M059J (cell line): ENCODE results near the gene PURB. TPM values are rescaled to one million over a fixed set of nuclear protein-coding genes. Genes with fewer than 3 reads are reported as not detected.
"Not testable (repeated sequence)": the region's sequence is repeated elsewhere in the genome, so short reads cannot be mapped to it uniquely, and the experiment has no call there.

ENCODE experiments used
- DNase-seq: peaks from one replicate; pipeline ENCODE4 v3.0.0-alpha.2; 2012; ENCODE audit warnings: low read depth
- total RNA-seq: library from RNA; depleted of rRNA; stranded (reverse); fragments of >200 nt; shearing (Covaris generic); gene quantifications from 2 replicates; pipeline ENCODE4 v1.2.3, GENCODE V29; 2014

PURB gene
- total RNA-seq, 1 experiment from 2014 or later, result 30.5 TPM

DNA sequence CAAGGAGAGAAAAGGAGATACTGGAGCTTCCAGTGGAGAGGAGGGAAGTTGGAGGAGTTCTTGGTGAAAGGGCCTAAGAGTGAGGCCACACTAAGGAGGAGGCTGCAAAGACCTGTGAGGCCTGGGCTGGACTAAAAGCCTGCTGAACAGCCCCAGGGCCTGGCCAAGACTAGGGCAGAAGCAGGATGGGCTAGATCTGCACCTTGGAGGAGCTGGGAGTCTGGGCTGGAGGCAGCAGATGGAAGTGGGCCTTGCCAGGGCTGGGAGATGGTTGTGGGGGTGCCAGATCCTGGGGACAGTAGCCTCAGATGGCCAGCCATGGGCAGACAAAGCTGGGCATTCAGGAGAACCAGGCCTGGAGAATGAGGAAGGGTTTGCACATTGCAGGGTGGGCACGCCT is 6.5 kb upstream of the PURB start:
- no peak for DNase-seq

DNA sequence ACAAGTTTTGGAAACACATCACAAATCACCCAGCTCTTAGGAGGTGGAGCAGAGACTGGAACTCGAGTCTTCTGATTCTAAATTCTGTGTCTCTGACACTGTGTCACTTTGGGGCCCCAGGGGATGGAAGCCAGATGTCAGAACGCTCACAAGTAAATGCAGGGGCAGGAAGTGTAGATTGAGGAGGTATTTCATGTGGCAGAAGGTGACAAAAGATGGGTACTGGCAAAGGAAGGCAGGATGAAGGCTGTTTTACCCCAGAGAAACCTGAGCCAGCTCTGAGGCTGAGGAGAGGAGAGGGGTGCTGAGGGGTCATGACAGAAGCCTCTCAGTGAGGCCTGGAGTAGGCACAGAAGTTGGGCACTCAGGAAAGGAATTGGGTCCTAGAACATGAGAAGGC is 6.0 kb upstream of the PURB start:
- DNase-seq, result no peak

DNA sequence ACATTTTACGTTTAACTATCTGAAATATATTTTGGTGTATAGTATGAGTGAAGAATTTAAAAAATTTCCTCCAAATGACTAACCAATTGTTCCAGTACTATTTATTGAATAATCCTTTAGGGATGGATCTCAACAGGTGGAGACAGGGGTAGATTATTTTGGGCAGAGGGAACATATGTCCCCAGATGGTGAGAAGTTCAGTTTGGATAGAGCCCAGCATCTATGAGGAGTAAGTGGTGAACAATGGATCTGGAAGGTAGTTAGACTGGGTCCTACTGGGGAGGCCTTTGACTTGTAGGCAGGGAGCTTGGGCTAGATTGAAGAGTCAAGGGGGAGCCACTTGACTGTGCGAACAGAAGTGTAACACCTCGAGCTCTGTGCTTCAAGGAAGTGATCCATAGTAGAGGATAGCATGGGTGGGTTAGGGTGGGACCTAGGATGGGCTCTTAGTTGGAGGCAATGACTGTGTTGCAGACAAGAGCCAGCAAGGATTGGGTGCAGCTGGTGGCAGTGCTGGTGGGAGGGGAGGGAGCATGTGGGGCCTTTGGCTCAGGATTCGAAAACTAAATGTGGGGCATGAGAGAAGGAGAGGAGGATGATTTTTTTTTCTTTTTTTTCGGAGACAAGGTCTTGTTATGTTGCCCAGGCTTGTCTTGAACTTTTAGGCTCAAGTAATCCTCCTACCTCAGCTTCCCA is 3.9 kb upstream of the PURB start:
- no peak for DNase-seq

DNA sequence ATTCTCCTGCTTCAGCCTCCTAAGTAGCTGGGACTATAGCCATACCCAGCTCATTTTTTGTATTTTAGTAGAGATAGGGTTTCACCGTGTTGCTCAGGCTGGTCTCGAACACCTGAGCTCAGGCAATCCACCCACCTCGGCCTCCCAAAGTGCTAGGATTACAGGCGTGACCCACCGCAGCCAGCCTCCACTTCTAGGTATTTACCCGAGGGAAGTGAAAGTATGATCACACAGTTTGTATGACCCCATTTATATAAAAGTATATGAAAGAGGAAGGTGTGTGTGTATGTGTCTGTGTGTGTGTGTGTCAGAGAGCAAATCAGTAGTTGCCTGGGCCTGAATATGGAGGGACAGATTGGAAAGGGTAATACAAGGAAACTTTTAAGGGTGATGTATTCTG is 2.0 kb upstream of the PURB start:
- no peak for DNase-seq

DNA sequence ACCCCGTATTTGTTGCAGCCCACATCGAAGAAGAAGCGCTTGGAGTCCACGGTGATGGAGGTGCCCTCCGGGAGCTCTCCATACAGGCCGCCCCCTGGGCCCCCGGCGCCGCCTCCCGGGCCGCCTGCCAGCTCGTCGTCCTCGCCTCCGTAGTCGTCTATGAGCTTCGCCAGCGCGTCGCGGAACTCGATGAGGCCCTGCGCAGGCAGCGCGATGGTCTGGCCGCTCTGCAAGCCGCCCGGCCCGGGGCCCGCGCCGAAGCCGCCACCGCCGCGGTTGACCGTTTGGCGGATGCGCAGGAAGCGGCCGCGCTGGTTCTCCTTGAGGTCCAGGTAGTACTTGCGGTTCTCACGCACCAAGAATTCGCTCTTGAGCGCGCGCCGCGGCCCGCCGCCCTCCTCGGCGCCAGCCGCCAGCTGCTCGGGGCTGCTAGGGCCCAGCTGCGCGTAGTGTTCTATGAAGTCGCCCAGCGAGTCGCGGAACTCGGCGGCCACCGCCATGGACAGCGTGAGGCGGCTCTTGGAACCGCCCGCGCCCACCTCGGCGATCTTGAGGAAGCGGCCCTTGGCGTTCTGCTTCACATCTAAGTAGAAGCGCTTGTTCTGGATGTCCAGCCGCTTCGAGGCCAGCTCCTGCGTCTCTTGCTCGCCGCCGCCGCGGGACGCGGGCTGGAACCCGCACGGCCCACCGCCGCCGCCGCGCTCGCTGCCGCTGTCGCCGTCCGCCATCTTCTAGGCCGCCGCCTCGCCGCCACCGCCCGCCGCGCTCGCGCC is 523 bp downstream of the PURB start:
- DNase-seq, result peak; percentile 63

DNA sequence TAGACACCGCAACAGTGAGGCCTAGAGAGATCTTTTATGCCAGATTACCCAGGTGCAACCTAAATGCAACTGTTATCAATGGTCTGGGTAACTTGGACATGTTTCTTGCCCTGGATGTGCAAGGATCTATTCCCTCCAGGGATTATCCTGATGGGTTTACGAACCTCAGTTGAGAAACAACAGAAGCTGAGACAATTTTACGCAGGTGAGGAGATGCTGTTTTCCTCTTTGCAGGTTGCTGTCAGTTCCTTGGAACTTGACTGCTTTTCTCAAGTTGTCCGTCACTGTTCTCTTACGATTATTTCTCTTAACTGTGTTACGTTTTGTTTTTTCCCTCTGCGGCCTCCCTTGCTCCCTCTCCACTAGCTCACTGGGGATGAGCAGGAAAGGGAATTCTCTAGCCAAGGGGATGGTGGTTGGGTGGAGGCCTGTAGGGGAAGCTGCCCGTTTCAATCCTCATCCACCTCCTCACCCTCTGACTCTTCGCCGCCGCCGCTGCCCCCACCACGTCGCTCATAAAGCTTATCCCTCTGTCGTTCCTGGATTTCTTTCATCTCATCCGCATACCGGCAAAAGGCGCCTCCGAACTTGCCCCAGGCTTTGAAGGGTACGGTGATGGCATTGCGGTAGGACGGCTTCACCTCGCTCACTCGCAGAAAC is 1.2 kb downstream of the PURB start:
- no peak for DNase-seq

DNA sequence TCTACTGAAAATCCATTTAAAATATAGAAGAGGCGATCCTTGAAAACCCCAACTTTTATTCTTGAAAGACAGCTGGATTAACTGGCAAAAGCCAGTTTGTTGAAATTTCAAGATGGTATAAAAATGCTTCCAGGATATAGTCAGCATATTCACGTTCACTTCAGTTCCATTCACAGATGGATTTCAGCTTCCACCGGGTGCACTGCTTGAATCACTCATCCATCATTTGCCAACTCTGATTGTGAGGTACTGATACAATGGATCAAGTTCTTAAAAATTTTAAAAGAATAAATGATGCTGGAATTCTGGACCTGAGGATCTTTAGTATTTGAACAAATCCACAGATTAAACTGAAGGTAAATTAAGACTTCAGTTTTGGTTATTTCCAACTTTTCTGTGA is 2.4 kb downstream of the PURB start:
- DNase-seq, result peak; percentile 48

DNA sequence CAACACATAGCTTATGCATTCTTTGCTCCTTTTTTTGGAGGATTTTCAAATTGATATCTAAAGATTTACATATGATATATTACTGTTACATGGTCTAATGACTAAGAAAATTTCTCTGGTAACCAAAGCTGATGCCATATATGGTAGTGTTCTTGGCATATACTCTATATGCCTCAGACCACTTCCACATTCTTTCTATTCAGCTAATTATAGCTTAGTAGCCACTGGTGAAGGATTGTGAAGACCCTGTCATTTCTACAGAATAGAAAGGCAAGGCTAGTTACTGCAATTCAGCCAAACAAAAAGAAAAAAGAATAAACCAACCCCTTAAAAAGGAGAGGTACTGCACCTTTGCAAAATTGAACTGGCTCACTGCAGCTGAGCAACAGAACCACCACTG is 3.7 kb downstream of the PURB start:
- DNase-seq, result peak; percentile 65

DNA sequence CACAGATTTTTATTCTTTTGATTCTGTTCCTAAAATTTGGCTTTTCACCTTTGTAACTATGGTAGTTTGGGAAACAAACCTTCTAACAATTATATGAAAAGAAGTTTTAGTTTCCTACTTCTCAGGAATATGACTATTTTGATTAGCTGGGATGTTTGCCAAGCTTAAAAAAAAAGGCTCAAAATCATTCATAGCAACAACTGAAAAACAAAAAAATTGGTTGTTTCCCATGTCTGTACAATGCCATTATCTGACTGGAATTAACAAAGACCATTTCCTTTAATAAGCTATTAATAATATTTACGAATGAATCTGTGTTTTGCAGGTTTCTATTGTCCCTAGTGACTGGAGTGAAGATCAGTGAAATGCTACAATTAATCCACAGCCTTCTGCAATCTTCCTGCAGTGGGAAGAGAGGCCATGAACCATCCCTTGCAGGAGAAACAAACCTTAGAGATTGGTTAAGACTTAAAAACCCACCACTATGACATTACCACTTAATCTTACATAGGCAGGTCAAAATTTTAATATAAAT is 4.2 kb downstream of the PURB start:
- DNase-seq, result peak; percentile 34

DNA sequence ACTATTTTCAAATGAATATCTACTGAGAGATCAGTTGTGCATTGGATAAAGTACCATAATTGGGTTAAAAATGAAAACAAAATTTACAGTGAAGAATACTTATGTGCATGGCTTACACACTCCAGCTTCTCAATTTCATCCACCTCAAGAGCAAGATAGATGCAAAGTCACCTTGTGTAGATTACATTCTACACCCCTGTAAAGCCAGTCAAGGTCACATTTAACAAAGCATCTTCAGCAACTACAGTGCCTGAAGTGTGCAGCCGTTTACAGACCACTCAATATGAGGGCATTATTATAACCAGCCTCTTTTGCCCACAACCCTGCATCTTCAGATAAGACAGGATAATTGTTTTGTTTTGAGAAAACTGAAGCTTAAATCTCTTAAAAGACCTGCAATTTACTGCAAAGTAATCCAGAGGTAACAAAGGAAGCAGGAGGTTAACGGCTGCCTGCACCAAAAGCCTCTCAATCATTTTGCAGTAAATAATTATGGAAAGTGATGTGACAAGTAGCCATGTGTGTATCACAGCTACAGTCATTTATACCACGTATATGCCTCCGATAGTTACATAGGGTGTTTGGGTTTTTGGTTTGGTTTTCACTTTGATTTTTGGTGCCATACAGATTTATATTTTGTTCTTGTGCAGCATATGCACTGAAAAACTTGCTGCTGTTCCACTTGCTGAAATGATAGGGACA is 4.9 kb downstream of the PURB start:
- no peak for DNase-seq

DNA sequence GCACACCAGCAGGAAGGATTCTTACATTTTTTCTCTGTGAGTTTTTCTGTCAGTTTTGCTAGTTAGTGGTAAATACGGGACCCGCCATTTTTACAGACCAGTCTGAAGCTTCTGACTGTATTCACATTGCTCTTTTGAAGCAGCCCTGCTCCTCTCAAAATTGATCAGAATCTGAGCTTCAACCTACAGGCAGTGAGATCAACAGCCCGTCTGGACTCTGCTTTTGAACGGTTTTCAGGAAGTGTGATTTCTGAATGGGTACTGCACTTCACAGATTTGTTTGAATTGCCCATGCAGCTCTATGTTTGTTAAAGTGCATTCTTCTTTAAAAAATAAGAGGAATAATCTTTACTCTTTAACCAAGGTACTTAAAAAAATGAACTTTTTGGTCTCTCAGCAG is 8.9 kb downstream of the PURB start:
- no peak for DNase-seq

DNA sequence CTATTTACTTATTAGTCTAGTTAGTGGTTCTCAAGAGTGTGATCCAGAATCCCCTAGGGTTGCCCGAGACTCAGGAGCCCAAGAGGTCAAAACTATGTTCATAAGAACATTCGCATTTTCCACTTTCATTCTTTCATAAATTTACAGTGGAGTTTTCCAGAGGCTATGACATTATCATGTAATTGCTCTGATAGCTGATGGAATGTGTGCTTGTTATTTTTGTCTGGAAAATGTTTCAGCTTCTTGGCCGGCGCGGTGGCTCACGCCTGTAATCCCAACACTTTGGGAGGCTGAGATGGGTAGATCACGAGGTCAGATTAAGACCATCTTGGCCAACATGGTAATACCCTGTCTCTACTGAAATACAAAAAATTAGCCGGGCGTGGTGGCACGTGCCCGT is 10.1 kb downstream of the PURB start:
- DNase-seq, result no peak

DNA sequence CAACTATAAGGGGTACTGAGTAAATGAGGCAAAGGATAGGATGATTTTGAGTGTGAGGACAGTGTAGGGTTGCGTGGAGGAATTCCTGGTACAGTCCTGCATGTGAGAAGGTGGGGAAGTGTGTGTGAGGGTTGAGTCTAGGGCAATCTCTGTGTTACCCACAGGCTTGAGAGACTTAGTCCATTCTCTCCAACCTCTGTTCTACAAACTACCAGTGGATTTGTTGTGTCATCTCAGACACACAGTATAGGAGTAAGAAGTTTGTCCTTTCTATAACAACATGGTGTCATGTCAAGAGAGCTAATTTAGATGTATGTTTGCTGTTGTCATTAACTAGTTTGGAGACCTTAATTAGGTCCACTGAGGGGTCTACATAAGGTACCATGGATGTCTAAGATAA is 12.5 kb downstream of the PURB start:
- DNase-seq, result no peak

DNA sequence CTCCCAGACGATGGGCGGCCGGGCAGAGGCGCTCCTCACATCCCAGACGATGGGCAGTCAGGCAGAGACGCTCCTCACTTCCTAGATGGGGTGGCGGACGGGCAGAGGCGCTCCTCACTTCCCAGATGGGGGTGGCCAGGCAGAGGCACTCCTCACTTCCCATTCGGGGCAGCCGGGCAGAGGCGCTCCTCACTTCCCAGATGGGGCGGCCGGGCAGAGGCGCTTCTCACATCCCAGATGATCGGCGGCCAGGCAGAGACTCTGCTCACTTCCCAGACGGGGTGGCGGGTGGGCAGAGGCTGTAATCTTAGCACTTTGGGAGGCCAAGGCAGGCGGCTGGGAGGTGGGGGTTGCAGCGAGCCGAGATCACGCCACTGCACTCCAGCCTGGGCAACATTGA is 13.4 kb downstream of the PURB start:
- DNase-seq, result not testable (repeated sequence)

DNA sequence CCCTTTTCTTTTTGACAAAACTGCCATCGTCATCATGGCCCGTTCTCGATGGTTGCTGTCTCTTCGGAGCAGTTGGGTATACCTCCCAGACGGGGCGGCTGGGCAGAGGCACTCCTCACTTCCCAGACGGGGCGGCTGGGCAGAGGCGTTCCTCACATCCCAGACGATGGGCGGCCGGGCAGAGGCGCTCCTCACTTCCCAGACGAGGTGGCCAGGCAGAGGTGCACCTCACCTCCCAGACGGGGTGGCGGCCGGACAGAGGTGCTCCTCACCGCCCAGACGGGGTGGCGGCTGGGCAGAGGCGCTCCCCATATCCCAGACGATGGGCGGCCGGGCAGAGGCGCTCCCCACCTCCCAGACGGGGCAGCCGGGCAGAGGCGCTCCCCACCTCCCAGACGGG is 14.6 kb downstream of the PURB start:
- not testable (repeated sequence) for DNase-seq

DNA sequence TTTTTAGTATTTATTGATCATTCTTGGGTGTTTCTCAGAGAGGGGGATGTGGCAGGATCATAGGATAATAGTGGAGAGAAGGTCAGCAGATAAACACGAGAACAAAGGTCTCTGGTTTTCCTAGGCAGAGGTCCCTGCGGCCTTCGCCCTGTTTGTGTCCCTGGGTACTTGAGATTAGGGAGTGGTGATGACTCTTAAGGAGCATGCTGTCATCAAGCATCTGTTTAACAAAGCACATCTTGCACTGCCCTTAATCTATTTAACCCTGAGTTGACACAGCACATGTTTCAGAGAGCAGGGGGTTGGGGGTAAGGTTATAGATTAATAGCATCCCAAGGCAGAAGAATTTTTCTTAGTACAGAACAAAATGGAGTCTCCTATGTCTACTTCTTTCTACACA is 15.0 kb downstream of the PURB start:
- DNase-seq, result not testable (repeated sequence)

DNA sequence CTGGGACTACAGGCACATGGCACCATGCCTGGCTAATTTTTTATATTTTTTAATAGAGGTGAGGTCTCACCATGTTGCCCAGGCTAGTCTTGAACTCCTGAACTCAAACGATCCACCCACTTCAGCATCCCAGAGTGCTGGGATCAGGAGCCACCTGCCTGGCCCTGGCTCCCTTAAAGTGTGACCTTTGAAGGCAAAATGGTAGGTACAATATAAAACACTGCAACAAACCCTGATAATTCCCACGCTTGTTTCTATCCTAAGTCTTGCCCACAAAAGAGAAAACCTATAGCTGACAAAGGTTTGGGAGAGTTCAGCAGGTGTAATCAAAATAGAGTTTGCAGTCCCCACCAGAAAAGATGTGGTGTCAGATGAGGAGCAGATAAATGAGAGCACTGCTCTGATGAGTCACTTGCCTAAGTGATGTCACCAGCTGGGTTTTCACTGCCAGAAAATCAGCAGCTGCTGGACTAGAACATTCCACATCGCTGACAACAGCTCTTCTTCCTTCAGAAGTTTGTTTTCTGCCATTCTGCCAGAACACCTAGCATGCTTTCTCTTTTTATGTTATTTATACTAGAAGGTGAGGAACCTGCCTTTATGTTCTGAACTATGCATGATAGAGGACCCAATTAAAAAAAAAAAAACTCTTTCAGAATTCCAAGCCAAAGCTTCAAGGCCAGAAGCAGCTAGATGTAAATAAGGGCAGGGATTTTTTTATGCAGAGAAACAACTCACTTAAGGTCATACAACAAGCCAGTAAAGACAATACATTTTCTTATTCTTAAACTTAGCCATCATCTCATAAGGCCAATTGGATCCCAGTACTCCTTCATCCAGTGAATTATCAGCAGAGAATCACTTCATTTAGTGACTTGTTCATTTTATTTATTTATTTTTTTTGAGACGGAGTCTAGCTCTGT is 18.0 kb downstream of the PURB start:
- peak; percentile 89 for DNase-seq

DNA sequence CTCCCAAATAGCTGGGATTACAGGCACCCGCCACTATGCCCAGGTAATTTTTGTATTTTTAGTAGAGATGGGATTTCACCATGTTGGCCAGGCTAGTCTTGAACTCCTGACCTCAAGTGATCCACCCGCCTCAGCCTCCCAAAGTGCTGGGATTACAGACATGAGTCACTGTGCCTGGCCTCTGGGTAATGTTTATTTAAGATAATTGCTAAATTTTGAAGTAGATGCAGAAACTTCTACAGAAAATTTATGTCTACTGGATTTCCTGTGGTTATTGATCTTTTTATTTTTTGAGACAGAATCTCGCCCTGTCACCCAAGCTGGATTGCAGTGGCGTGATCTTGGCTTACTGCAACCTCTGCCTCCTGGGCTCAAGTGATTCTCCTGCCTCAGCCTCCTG is 23.4 kb downstream of the PURB start:
- DNase-seq, result peak; percentile 55

DNA sequence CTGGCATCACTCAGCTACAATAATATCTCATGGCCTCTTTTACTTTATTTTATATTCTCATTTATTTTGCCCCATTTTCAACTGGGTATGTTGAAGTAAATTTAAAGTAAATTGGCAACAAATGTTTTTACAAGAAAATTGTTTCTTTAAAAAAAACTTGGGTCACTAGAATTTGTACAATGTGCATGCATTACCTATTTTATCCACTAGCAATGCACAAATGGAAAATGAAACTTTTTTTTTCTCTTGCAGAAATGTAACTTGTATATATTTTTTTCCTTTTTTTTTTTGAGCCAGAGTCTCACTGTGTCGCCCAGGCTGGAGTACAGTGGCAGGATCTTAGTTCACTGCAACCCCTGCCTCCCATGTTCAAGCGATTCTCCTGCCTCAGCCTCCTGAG is 27.2 kb downstream of the PURB start:
- DNase-seq, result no peak

DNA sequence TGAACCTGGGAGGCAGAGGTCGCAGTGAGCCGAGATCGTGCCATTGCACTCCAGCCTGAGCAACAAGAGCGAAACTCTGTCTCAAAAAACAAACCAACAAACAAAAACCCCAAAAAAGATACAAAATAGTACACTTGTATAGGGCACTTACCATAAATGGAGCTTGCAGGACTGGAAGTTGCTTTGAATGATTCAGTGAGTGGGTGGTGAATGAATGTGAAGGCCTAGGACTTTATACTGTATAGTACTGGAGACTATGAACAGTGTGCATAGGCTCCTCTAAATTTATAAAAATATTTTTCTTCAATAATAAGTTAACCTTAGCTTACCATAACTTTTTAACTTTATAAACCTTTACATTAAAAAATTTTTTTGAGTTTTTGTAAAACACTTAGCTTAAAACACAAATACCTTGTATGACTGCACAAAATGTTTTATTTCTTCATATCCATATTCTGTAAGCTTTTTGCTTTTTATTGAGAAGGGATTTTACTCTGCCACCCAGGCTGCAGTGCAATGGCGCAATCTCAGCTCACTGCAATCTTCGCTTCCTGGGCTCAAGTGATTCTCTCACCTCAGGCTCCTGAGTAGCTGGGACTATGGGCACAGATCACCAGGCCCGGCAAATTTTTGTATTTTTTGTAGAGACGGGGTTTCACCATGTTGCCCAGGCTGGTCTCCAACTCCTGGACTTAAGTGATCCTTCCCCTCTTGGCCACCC is 30.5 kb downstream of the PURB start:
- no peak for DNase-seq
